K562 (cell line): ENCODE results near the gene KIF21A. TPM values are rescaled to one million over a fixed set of nuclear protein-coding genes. Genes with fewer than 3 reads are reported as not detected.

Source experiments
- ATAC-seq: fragments of 200-7000 bp; cut with Tn5 transposase; 3 replicates; pipeline ENCODE4 v1.9.1; 2020; ENCODE audit warnings: moderate library complexity
- BruUV-seq: library from RNA; stranded (reverse); fragments of 400-500 nt; replicated peaks from 2 replicates; lab custom pipeline; 2021; lab: Mats Ljungman, UMichigan
- CTCF ChIA-PET: fragments of 300-600 bp; formaldehyde crosslinking; extraction: SDS; loops from one replicate; lab custom pipeline; 2021; ENCODE audit warnings: low intra/inter-chr PET ratio; lab: Yijun Ruan, JAX
- POLR2A ChIA-PET: fragments of 300-600, 350-650 bp; sonication (Branson Sonifier 250); formaldehyde crosslinking; extraction: SDS; loops from one replicate; lab custom pipeline; 2021; ENCODE audit warnings: antibody characterized with exemption, inconsistent platforms; lab: Yijun Ruan, JAX
- DNase-seq, 4 experiments: peaks; one replicate each; pipeline versions ENCODE4 v3.0.0 to v3.0.0-alpha.2; 2011 to 2018; ENCODE audit warnings: low spot score in 3 of 4, mixed read lengths in 3 of 4; ENCODE audit errors: extremely low read depth in 1 of 4
- FAIRE-seq: peaks from 2 replicates; lab custom pipeline; 2011; peaks lifted over from hg19 to GRCh38; lab: Jason Lieb, UNC
- H2AFZ ChIP-seq: 2 replicates; pipeline ENCODE4 v1.6.0; 2011; ENCODE audit warnings: low read depth, low read length, control low read depth, inconsistent platforms
- H3K27ac ChIP-seq: fragments of 200-600 bp; 3 replicates; pipeline ENCODE4 v1.8.0; 2011; ENCODE audit warnings: low read depth, mild to moderate bottlenecking, control low read depth, inconsistent platforms, low read length, moderate library complexity, mixed read lengths; ENCODE audit errors: extremely low read depth
- H3K27me3 ChIP-seq, 2 experiments: fragments of 300-600 bp in 1 of 2; 2 replicates in 1 of 2; 3 replicates in 1 of 2; pipeline versions ENCODE4 v1.6.0 to v1.8.0; 2011; ENCODE audit warnings: inconsistent platforms in 2 of 2, low read length in 2 of 2, mild to moderate bottlenecking in 1 of 2, mixed read lengths in 1 of 2, moderate library complexity in 1 of 2; ENCODE audit not compliant: control insufficient read depth in 2 of 2, insufficient read depth in 2 of 2
- H3K36me3 ChIP-seq: fragments of 300-600 bp; 3 replicates; pipeline ENCODE4 v1.8.0; 2011; ENCODE audit warnings: mild to moderate bottlenecking, low read length, inconsistent platforms; ENCODE audit not compliant: control insufficient read depth, insufficient read depth
- H3K4me1 ChIP-seq, 2 experiments: fragments of 200-600 bp in 1 of 2; replicated peaks in 1 of 2; 2 replicates in 1 of 2; 3 replicates in 1 of 2; pipeline versions ENCODE4 v1.5.1 to v1.8.0; 2011; ENCODE audit warnings: inconsistent platforms in 2 of 2, low read length in 2 of 2, mild to moderate bottlenecking in 1 of 2, mixed read lengths in 1 of 2, moderate library complexity in 1 of 2; ENCODE audit not compliant: control insufficient read depth in 2 of 2, insufficient read depth in 2 of 2
- H3K4me2 ChIP-seq: 2 replicates; pipeline ENCODE4 v1.6.1; 2011; ENCODE audit warnings: low read length, control low read depth, inconsistent platforms, mixed read lengths; ENCODE audit not compliant: insufficient read depth
- H3K4me3 ChIP-seq: fragments of 200-600 bp; sonication (generic), shearing (Covaris generic); 2 replicates; pipeline ENCODE4 v1.5.1; 2016; ENCODE audit warnings: control low read depth, inconsistent platforms
- H3K79me2 ChIP-seq: fragments of 200-600 bp; 3 replicates; pipeline ENCODE4 v1.8.0; 2011; ENCODE audit warnings: low read length, inconsistent platforms; ENCODE audit not compliant: control insufficient read depth, insufficient read depth
- H3K9ac ChIP-seq, 2 experiments: 2 replicates each; pipeline versions ENCODE4 v1.6.0 to v1.6.1; 2011; ENCODE audit warnings: low read depth in 2 of 2, low read length in 2 of 2, control low read depth in 1 of 2, inconsistent platforms in 1 of 2, mild to moderate bottlenecking in 1 of 2, mixed read lengths in 1 of 2; ENCODE audit not compliant: insufficient read depth in 1 of 2
- H3K9me1 ChIP-seq: one replicate; pipeline ENCODE4 v1.6.0; 2011; ENCODE audit warnings: inconsistent platforms, mild to moderate bottlenecking, low read length, moderate library complexity; ENCODE audit not compliant: control insufficient read depth, insufficient read depth
- H3K9me3 ChIP-seq: replicated peaks from 2 replicates; pipeline ENCODE4 v1.5.1; 2011; ENCODE audit warnings: low read depth, low read length, inconsistent platforms; ENCODE audit not compliant: control insufficient read depth, insufficient read depth
- H4K20me1 ChIP-seq: replicated peaks from 2 replicates; pipeline ENCODE4 v1.6.1; 2011; ENCODE audit warnings: low read length, inconsistent platforms, mixed read lengths; ENCODE audit not compliant: control insufficient read depth, insufficient read depth
- FOXK1 ChIP-seq: sonication (generic); formaldehyde crosslinking; IDR thresholded peaks from 2 replicates; pipeline ENCODE4 v1.8.0; 2022; ENCODE audit warnings: missing genetic modification reagents, mild to moderate bottlenecking, borderline replicate concordance
- GATA2 ChIP-seq: sonication (generic); formaldehyde crosslinking; IDR thresholded peaks from 2 replicates; pipeline ENCODE4 v1.4.0; 2020; ENCODE audit warnings: mild to moderate bottlenecking, missing genetic modification reagents
- LEF1 ChIP-seq: fragments of 450-650 bp; IDR thresholded peaks from 2 replicates; pipeline ENCODE4 v1.6.1; 2016; ENCODE audit warnings: mild to moderate bottlenecking
- MNT ChIP-seq, 2 experiments: fragments of 450-650 bp; conservative IDR thresholded peaks; 2 replicates each; pipeline ENCODE4 v1.6.1; 2017; ENCODE audit warnings: mild to moderate bottlenecking in 2 of 2, moderate library complexity in 2 of 2
- NCOA4 ChIP-seq: fragments of 450-650 bp; IDR thresholded peaks from 2 replicates; pipeline ENCODE4 v1.6.1; 2018; ENCODE audit warnings: mild to moderate bottlenecking; ENCODE audit not compliant: partially characterized antibody
- SMAD1 ChIP-seq: fragments of 150-350 bp; IDR thresholded peaks from 2 replicates; pipeline ENCODE4 v1.6.1; 2014; ENCODE audit warnings: low read length, low read depth; ENCODE audit not compliant: partially characterized antibody
- SMARCA4 ChIP-seq: fragments of 450-650 bp; IDR thresholded peaks from 2 replicates; pipeline ENCODE4 v1.6.1; 2016
- SMARCC2 ChIP-seq: fragments of 450-650 bp; IDR thresholded peaks from 2 replicates; pipeline ENCODE4 v1.6.1; 2017; ENCODE audit warnings: antibody characterized with exemption, moderate library complexity, mild to moderate bottlenecking, low read depth
- TAF1 ChIP-seq: IDR thresholded peaks from 2 replicates; pipeline ENCODE4 v1.6.1; 2011; ENCODE audit warnings: mild to moderate bottlenecking, low read length, moderate library complexity; ENCODE audit not compliant: insufficient read depth, control insufficient read depth, severe bottlenecking; ENCODE audit errors: extremely low read depth
- TARDBP ChIP-seq: fragments of 450-650 bp; IDR thresholded peaks from 2 replicates; pipeline ENCODE4 v1.6.1; 2016
- ZBTB8A ChIP-seq: fragments of 450-650 bp; IDR thresholded peaks from 2 replicates; pipeline ENCODE4 v1.6.1; 2018; ENCODE audit warnings: mild to moderate bottlenecking, moderate library complexity; ENCODE audit not compliant: partially characterized antibody
- ZNF41 ChIP-seq: fragments of 250-450 bp; sonication (Bioruptor Pico); conservative IDR thresholded peaks from 2 replicates; pipeline ENCODE4 v1.4.0; 2020; ENCODE audit warnings: mild to moderate bottlenecking
- ZNF584 ChIP-seq: fragments of 200-800 bp; sonication (Bioruptor generic); IDR thresholded peaks from 2 replicates; pipeline ENCODE4 v1.6.1; 2016; ENCODE audit warnings: low read depth, mild to moderate bottlenecking, missing genetic modification characterization, missing compliant biosample characterization
- ZNF695 ChIP-seq: fragments of 450-650 bp; formaldehyde crosslinking; IDR thresholded peaks from 2 replicates; pipeline ENCODE4 v1.4.0; 2020; ENCODE audit warnings: mild to moderate bottlenecking, moderate library complexity
- ZNF766 ChIP-seq: fragments of 200-800 bp; sonication (Bioruptor generic); conservative IDR thresholded peaks from 2 replicates; pipeline ENCODE4 v1.6.1; 2016; ENCODE audit warnings: missing genetic modification characterization, missing compliant biosample characterization
- ZNF778 ChIP-seq: fragments of 450-650 bp; formaldehyde crosslinking; IDR thresholded peaks from 2 replicates; pipeline ENCODE4 v1.4.0; 2020; ENCODE audit warnings: mild to moderate bottlenecking, moderate library complexity
- ZSCAN32 ChIP-seq: fragments of 450-650 bp; formaldehyde crosslinking; IDR thresholded peaks from 2 replicates; pipeline ENCODE4 v1.4.0; 2020; ENCODE audit warnings: mild to moderate bottlenecking, moderate library complexity
- WGBS: fragments of 100-300 bp; shearing (Covaris generic); methylation state at CpG from one replicate; pipeline ENCODE4 v1.1.6; 2016; ENCODE audit warnings: low coverage, mixed read lengths; ENCODE audit not compliant: insufficient coverage; ENCODE audit errors: missing lambda C conversion rate; 5-methylcytosine and 5-hydroxymethylcytosine counted together
- in situ Hi-C: fragments of 300-500 bp; cut with MboI; formaldehyde crosslinking; loops from 4 replicates; pipeline ENCODE4 v1.15.0; 2018; ENCODE audit warnings: inconsistent platforms, mixed read lengths
- intact Hi-C: fragments of 100-400 bp; cut with micrococcal nuclease; formaldehyde crosslinking; loops from 2 replicates; pipeline ENCODE4 v1.14.2; 2022
- polyA plus RNA-seq, 8 experiments: library from polyadenylated mRNA; depleted of rRNA in 4 of 8; stranded (reverse) in 5 of 8; unstranded in 3 of 8; fragments of >200 nt; fragmentation: Nextera tagmentation in 2 of 8; fragmentation: Illumina TruSeq in 1 of 8; extraction: Ambion mirVana in 2 of 8; extraction: Trizol in 1 of 8; gene quantifications; 2 replicates each; pipeline versions ENCODE4 v1.2.1 to v1.2.3, GENCODE V29; 2011 to 2014; ENCODE audit warnings: inconsistent platforms in 1 of 8, missing spikeins in 1 of 8
- total RNA-seq, 7 experiments: library from RNA; depleted of rRNA in 6 of 7; stranded (reverse); fragments of >200 nt in 6 of 7; fragmentation: Illumina TruSeq in 2 of 7; extraction: Trizol in 2 of 7; gene quantifications; 2 replicates each; pipeline versions ENCODE4 v1.2.1 to v1.2.3, GENCODE V29; 2011 to 2021; ENCODE audit warnings: low replicate concordance in 1 of 7

Gene KIF21A
- total and polyA plus RNA-seq, 9 of the 15 experiments (the other 6 are each of a cell fraction or from before 2014, with no cell fraction given) = 17.7 to 45.0 (median 30.3) TPM

- no peak for TF ChIP-seq TAF1
- TF ChIP-seq SMARCC2 = no peak
- no peak for TF ChIP-seq ZNF41
- no peak for TF ChIP-seq TARDBP
- no peak for TF ChIP-seq LEF1
- TF ChIP-seq ZSCAN32 = no peak
- no peak for TF ChIP-seq MNT (conservative IDR thresholded peaks at IDR 0.05)
- TF ChIP-seq ZNF584 (CRISPR knock-in tag) = no peak
- no peak for TF ChIP-seq GATA2 (CRISPR knock-in tag)
- no peak for TF ChIP-seq SMAD1
- no peak for TF ChIP-seq FOXK1 (CRISPR knock-in tag)
- no peak for TF ChIP-seq ZNF778 (CRISPR knock-in tag)
- no peak for TF ChIP-seq ZBTB8A
- TF ChIP-seq SMARCA4 = no peak
- TF ChIP-seq ZNF766 (CRISPR knock-in tag) = no peak
- TF ChIP-seq ZNF695 (CRISPR knock-in tag) = no peak
- TF ChIP-seq NCOA4 = no peak
- H3K4me1 ChIP-seq = no peaks in the 10 kb centered on the region
- in situ Hi-C loops = no loop called here
- 87% methylated on average over 3 of the region's 3 CpGs for WGBS
- no peak for DNase-seq
- no peak for ATAC-seq
- H3K9me3 ChIP-seq = no peaks in the 10 kb centered on the region
- ChIA-PET CTCF (no interaction called here), POLR2A (no interaction called here)
- H3K9ac ChIP-seq = no peak overlapping the region
- H4K20me1 ChIP-seq = no peaks in the 10 kb centered on the region
- H3K36me3 ChIP-seq = peaks cover 26% of the 10 kb centered on the region; the same call in 2 of the 3 replicates
- no peak overlapping the region for H3K4me2 ChIP-seq
- FAIRE-seq = no peak
- no peak overlapping the region for H2AFZ ChIP-seq
- intact Hi-C loops = loop anchor here (5.0 kb wide), 1 partner anchor 303 kb away; no protein-coding TSS in a partner anchor
- no peaks in the 10 kb centered on the region for H3K9me1 ChIP-seq
- no peak overlapping the region for H3K27ac ChIP-seq
- no peaks in the 10 kb centered on the region for H3K79me2 ChIP-seq
- no peaks in the 10 kb centered on the region for H3K27me3 ChIP-seq
- BruUV-seq = no TSS peak
- no peak overlapping the region for H3K4me3 ChIP-seq
Measured at GRCh38 chr12:39319180-39319579, 123.7 kb downstream of the KIF21A start.
